ENCODE data around the gene IFT20.

The IFT20 gene

GRCh38 chr17:28365487-28365886 lies 30.2 kb upstream of the IFT20 start:
- Histone ChIP-seq H4K20me1 (ENCODE audit: insufficient read depth, low read length) (no peaks in the 10 kb centered on the region), H3K9me3 (ENCODE audit: low read length) (no peaks in the 10 kb centered on the region), H3K9ac (ENCODE audit: low read length) (no peak overlapping the region), H3K27ac (ENCODE audit: low read depth, low read length, poor library complexity, severe bottlenecking) (no peak overlapping the region), H2AFZ (ENCODE audit: low read length) (no peak overlapping the region), H3K36me3 (ENCODE audit: insufficient read depth, low read length) (peaks cover 29% of the 10 kb centered on the region), H3F3A (ENCODE audit: insufficient read depth, low read length) (no peaks in the 10 kb centered on the region; the same call in 1 of the 2 replicates), H3K4me3 (ENCODE audit: low read depth, low read length, poor library complexity, severe bottlenecking) (no peak overlapping the region), H3K9me2 (ENCODE audit: low read depth, low read length) (no peaks in the 10 kb centered on the region), H3K27me3 (ENCODE audit: insufficient read depth, low read length) (no peaks in the 10 kb centered on the region), H3K4me2 (ENCODE audit: low read length) (no peak overlapping the region), H3K4me1 (ENCODE audit: insufficient read depth, low read length, severe bottlenecking) (no peaks in the 10 kb centered on the region), H3K79me2 (ENCODE audit: insufficient read depth, low read length) (no peaks in the 10 kb centered on the region)
- TF ChIP-seq EZH2 (IDR thresholded peaks at IDR 0.05; ENCODE audit: borderline replicate concordance, low read length), result no peak
- TF ChIP-seq, protein P1, sequence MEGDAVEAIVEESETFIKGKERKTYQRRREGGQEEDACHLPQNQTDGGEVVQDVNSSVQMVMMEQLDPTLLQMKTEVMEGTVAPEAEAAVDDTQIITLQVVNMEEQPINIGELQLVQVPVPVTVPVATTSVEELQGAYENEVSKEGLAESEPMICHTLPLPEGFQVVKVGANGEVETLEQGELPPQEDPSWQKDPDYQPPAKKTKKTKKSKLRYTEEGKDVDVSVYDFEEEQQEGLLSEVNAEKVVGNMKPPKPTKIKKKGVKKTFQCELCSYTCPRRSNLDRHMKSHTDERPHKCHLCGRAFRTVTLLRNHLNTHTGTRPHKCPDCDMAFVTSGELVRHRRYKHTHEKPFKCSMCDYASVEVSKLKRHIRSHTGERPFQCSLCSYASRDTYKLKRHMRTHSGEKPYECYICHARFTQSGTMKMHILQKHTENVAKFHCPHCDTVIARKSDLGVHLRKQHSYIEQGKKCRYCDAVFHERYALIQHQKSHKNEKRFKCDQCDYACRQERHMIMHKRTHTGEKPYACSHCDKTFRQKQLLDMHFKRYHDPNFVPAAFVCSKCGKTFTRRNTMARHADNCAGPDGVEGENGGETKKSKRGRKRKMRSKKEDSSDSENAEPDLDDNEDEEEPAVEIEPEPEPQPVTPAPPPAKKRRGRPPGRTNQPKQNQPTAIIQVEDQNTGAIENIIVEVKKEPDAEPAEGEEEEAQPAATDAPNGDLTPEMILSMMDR (IDR thresholded peaks at IDR 0.05; ENCODE audit: low read length), result no peak

DNA sequence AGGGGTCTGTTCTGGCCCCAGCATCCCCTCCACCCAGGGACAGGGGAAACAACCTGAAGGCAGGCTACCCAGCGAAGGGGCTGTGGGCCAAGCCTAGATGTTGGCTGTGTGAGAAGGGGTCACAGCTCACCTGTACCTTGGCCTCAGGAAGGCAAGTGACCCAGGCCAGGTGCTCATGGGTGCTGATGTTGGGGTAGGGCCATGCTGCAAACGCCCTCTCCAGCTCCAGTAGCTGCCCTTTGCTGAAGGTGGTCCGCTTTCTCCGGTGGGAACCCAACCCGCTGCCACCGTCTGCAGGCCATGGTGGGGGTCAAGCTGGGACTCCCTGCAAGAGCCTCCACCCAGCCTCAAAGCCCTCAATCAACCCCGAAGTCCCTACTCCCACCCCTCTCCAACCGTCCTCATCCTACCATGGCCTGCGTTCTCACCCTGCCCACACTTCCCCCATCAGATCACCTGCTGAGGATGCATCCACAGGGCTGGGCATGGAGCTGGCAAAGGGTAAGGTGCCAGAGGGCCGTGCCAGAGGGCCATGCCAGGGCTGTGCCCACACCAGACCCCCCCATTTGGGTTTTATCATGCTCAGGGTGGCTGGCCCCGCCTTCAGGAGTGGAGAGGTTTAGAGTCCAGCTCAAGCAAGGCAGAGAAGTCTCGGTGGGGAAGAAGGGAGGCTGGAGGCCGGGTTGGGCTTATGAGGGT lies 29.5 kb upstream of the IFT20 start, which contains the start of gene SEBOX:
SEBOX (minus strand) TSS at position 535 of the 699 bp plus-strand sequence; CDS start at position 487, 48 bp downstream.
- Histone ChIP-seq H3K27me3 (ENCODE audit: insufficient read depth, low read length) (no peaks in the 10 kb centered on the region), H3K9me2 (ENCODE audit: low read depth, low read length) (no peaks in the 10 kb centered on the region), H3F3A (ENCODE audit: insufficient read depth, low read length) (no peaks in the 10 kb centered on the region), H3K9ac (ENCODE audit: low read length) (no peak within 1 kb of the TSS), H3K4me1 (ENCODE audit: insufficient read depth, low read length, severe bottlenecking) (no peaks in the 10 kb centered on the region), H3K4me2 (ENCODE audit: low read length) (no peak within 1 kb of the TSS), H4K20me1 (ENCODE audit: insufficient read depth, low read length) (no peaks in the 10 kb centered on the region), H3K27ac (ENCODE audit: low read depth, low read length, poor library complexity, severe bottlenecking) (no peak within 1 kb of the TSS), H3K4me3 (ENCODE audit: low read depth, low read length, poor library complexity, severe bottlenecking) (no peak within 1 kb of the TSS), H3K9me3 (ENCODE audit: low read length) (no peaks in the 10 kb centered on the region), H3K79me2 (ENCODE audit: insufficient read depth, low read length) (no peaks in the 10 kb centered on the region), H3K36me3 (ENCODE audit: insufficient read depth, low read length) (peaks cover 35% of the 10 kb centered on the region), H2AFZ (ENCODE audit: low read length) (no peak within 1 kb of the TSS)
- TF ChIP-seq, protein P1 (IDR thresholded peaks at IDR 0.05; ENCODE audit: low read length), result no peak
- TF ChIP-seq EZH2 (IDR thresholded peaks at IDR 0.05; ENCODE audit: borderline replicate concordance, low read length), result no peak

GRCh38 chr17:28363776-28364650 lies 28.7 kb upstream of the IFT20 start:
- no peak overlapping the region for H3K27ac ChIP-seq (ENCODE audit: low read depth, low read length, poor library complexity, severe bottlenecking)
- no peak overlapping the region for H2AFZ ChIP-seq (ENCODE audit: low read length)
- no peaks in the 10 kb centered on the region for H3K79me2 ChIP-seq (ENCODE audit: insufficient read depth, low read length)
- TF ChIP-seq, protein P1 (IDR thresholded peaks at IDR 0.05; ENCODE audit: low read length), result no peak
- no peak for TF ChIP-seq EZH2 (IDR thresholded peaks at IDR 0.05; ENCODE audit: borderline replicate concordance, low read length)
- H3K36me3 ChIP-seq (ENCODE audit: insufficient read depth, low read length), result peaks cover 40% of the 10 kb centered on the region
- no peak overlapping the region for H3K4me2 ChIP-seq (ENCODE audit: low read length)
- H3K9ac ChIP-seq (ENCODE audit: low read length), result no peak overlapping the region
- H3K9me3 ChIP-seq (ENCODE audit: low read length), result no peaks in the 10 kb centered on the region
- H3K9me2 ChIP-seq (ENCODE audit: low read depth, low read length), result no peaks in the 10 kb centered on the region
- H3K4me3 ChIP-seq (ENCODE audit: low read depth, low read length, poor library complexity, severe bottlenecking), result no peak overlapping the region
- H4K20me1 ChIP-seq (ENCODE audit: insufficient read depth, low read length), result no peaks in the 10 kb centered on the region
- no peaks in the 10 kb centered on the region for H3F3A ChIP-seq (ENCODE audit: insufficient read depth, low read length)
- no peaks in the 10 kb centered on the region for H3K4me1 ChIP-seq (ENCODE audit: insufficient read depth, low read length, severe bottlenecking)
- no peaks in the 10 kb centered on the region for H3K27me3 ChIP-seq (ENCODE audit: insufficient read depth, low read length)

Data from OCI-LY1 (cell line).